Loucy (cell line): ENCODE results near the gene ITGB1BP2.

Experiments
- CTCF ChIP-seq: fragments of 200-600 bp; sonication (generic); conservative IDR thresholded peaks from 2 replicates; pipeline ENCODE4 v1.5.1; 2014; ENCODE audit warnings: mild to moderate bottlenecking, antibody characterized with exemption, low read length
- EZH2phosphoT487 ChIP-seq: fragments of 200-600 bp; IDR thresholded peaks from 2 replicates; pipeline ENCODE4 v1.6.1; 2018; ENCODE audit warnings: antibody characterized with exemption, mild to moderate bottlenecking, moderate library complexity, borderline replicate concordance

GRCh38 chrX:71269801-71270395 lies 31.7 kb upstream of the ITGB1BP2 start:
- TF ChIP-seq EZH2phosphoT487 = no peak
- TF ChIP-seq CTCF = no peak
